ENCODE results near the gene SETD1A. TPM values are rescaled to one million over a fixed set of nuclear protein-coding genes. Genes with fewer than 3 reads are reported as not detected.
A peak's percentile ranks its signal among the peaks of the same experiment; 100 is the strongest.

The SETD1A gene
- total RNA-seq (10 to 100 TPM; 39.5 to 44.3 TPM), polyA plus RNA-seq (1 to 10 TPM in 1 of 3 donors, under 1 TPM in 2; 0.35 to 2.0 (median 0.77) TPM), total RNA-seq (39.4 to 53.7 (median 46.1) reads per million in 6 experiments)

DNA sequence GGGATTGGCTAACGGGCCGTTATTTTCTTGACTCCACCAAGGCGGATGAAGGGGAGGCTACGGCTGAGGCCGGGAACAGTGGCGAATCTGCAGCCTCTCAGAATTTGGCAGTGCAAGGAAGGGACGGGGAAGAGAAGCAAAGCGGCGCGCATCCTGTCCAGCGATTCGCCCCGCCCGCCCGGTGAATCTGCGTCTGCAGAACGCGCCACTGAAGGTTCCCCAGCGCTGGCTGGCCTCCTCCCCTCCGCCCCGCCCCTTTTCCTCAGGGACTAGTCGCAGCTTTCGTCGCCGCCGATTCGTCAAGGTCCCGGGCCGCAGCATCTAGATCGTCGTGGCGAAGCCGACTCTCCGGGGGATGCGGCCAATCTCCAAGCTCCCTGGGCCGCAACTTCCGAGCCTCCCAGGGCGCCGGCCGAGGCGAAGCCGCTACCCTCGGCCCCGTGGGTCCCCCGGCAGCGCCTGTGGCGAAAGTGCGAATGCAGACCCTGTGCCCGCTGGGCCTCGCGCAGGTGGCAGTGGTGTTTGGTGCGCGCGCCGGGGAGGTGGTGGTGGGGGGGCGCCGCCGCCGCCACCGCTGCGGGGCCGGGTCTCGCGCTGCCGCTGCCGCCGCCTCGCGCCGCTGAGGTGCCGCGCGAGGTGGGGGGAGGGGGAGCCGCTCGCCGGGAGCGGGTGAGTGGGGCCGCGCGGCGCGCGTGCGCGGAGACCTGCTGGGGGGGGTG lies at the start of gene SETD1A:
SETD1A (plus strand) TSS at position 299 of the 719 bp plus-strand sequence. CDS start 978 bp downstream, outside the sequence.
- Mint-ChIP-seq H3K27ac (peak within 1 kb of the TSS; percentile 97 to 99 (median 98)), H3K27me3 (peaks cover 0 to 2% (median 0%) of the 10 kb centered on the region in 5 donors), H3K9me3 (no peaks in the 10 kb centered on the region), H3K36me3 (peaks cover 0 to 35% (median 10%) of the 10 kb centered on the region in 3 donors), H3K4me3 (peak within 1 kb of the TSS; percentile 89 to 99 (median 95)), H3K4me1 (peaks cover 21 to 40% (median 36%) of the 10 kb centered on the region in 4 donors)
- POLR2A ChIA-PET: interaction anchor here (0.8 to 2.7 kb wide), 8 partner anchors 8 to 916 kb away, joined by 3 to 13 read pairs (median 5); partner anchors contain the start of genes FBXL19, KAT8, ORAI3 and ZNF267
- peak; percentile 85 to 89 for ATAC-seq
- DNase-seq: peak; percentile 91 to 99 (median 98)

DNA sequence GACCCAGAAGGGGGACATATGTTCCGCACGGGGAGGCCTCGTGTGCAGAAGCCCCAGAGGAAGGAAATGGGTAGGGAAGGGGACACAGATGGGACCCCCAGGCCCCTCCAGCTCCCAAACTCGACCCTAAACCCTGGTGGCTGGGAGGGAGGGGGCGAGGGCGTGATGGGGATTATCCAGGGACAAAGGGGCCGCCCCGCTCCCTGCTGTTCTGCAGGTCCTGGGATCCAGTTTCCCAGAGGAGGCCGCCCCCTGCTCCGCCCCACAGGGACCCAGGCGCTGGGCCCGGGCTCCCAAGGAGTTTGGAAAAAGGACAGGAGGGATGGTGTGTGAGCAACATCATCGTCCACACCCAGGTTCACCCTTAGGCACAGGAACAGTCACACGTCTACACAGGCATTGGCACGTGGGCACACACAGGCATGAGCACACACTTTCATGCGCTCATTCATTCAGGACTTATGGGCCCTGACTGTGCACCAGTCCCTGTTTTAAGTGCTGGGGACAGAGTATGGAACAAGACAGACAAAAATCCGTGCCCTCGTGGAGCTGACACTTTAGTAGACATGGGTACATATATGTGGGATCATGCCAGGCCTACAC lies 47.0 kb upstream of the SETD1A start:
- POLR2A ChIA-PET: no interaction called here
- ATAC-seq: no peak

GRCh38 chr16:30912794-30913412 lies 44.7 kb upstream of the SETD1A start:
- POLR2A ChIA-PET: interaction anchor here (0.7 to 1.7 kb wide), 4 partner anchors 9 to 73 kb away, joined by 3 to 7 read pairs (median 4); no protein-coding TSS in a partner anchor
- no peaks in the 10 kb centered on the region for H3K36me3 Mint-ChIP-seq

More for the DNA sequence above, 47.0 kb upstream of the SETD1A start:
- Mint-ChIP-seq H3K4me3 (no peak overlapping the region), H3K36me3 (no peaks in the 10 kb centered on the region), H3K9me3 (no peaks in the 10 kb centered on the region), H3K4me1 (peaks cover 7 to 12% (median 10%) of the 10 kb centered on the region in 4 donors), H3K27me3 (no peaks in the 10 kb centered on the region), H3K27ac (peak overlapping the region in 1 of 10 donors; percentile 24)
- no peak for DNase-seq

DNA sequence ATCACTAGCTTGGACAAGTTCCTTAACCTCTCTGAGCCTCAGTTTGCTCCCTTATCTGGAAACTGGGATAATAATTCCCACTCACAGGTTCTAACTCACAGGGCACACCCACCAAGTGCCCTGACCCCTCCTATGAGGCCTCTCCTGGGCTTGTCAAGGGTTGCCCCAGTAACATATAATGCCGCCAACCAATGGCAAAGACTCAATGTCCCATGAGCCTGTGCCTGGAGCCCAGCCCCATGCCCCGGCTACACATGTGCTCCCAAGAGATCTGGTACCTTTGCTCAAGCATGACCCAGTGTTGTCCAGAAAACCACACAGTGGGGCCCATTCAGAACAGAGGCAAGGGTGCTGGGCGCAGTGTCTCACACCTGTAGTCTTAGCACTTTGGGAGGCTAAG lies 42.7 kb upstream of the SETD1A start:
- Mint-ChIP-seq H3K36me3 (no peaks in the 10 kb centered on the region), H3K27me3 (no peaks in the 10 kb centered on the region), H3K4me1 (no peaks in the 10 kb centered on the region), H3K27ac (no peak overlapping the region), H3K4me3 (no peak overlapping the region), H3K9me3 (no peaks in the 10 kb centered on the region)
- no peak for ATAC-seq
- DNase-seq: no peak
- POLR2A ChIA-PET: interaction anchor here (0.6 kb wide), 1 partner anchor 53 kb away, joined by 3 read pairs; no protein-coding TSS in a partner anchor

More at GRCh38 chr16:30912794-30913412, 44.7 kb upstream of the SETD1A start:
- Mint-ChIP-seq H3K27ac (peak overlapping the region in 2 of 10 donors; percentile 28 to 46), H3K9me3 (no peaks in the 10 kb centered on the region), H3K4me3 (no peak overlapping the region), H3K4me1 (peaks cover 2 to 3% (median 2%) of the 10 kb centered on the region in 4 donors), H3K27me3 (no peaks in the 10 kb centered on the region)
- no peak for ATAC-seq
- DNase-seq: no peak

DNA sequence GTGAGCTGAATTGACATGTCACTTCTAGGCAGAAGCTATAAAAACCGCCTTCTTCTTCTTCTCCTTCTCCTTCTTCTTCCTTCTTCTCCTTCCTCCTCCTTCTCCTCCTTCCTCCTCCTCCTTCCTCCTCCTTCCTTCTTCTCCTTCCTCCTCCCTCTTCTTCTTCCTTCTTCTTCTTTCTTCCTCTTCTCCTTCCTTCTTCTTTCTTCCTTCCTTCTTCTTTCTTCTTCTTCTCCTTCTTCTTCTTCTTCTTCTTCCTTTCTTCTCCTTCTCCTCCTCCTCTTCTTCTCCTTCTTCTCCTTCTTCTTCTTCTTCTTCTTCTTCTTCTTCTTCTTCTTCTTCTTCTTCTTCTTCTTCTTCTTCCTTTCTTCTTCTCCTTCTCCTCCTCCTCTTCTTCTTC lies 38.9 kb upstream of the SETD1A start:
- H3K4me3 Mint-ChIP-seq: no peak overlapping the region
- H3K9me3 Mint-ChIP-seq: no peaks in the 10 kb centered on the region
- no peaks in the 10 kb centered on the region for H3K27me3 Mint-ChIP-seq
- ATAC-seq (no peak), DNase-seq (no peak)
- no peak overlapping the region for H3K27ac Mint-ChIP-seq
- POLR2A ChIA-PET: interaction anchor here (1.3 kb wide), 1 partner anchor 44 kb away, joined by 4 read pairs; no protein-coding TSS in a partner anchor
- H3K36me3 Mint-ChIP-seq: no peaks in the 10 kb centered on the region
- peaks cover 6 to 12% (median 8%) of the 10 kb centered on the region in 4 donors for H3K4me1 Mint-ChIP-seq

DNA sequence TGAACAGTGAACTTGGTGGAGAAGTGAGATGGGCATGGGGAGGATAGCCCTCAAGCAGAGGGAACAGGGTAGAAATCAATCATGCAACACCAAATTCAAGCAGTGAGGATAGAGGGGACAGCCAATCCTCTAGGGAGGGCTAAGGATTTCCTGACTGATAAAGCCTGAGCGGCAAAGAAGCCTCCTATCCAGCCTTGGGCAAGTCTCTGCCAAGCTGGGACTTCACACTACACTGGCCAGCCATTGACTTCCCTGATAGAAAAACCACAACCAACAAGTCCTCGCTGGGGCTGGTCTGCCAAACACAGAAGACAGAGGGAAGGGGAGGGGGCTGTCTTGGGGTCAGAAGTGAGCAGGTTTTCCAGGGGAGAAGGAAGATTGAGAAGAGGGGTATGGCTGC lies 36.7 kb upstream of the SETD1A start:
- peak overlapping the region in 5 of 10 donors; percentile 41 to 100 (median 55) for H3K27ac Mint-ChIP-seq
- DNase-seq: no peak
- no peaks in the 10 kb centered on the region for H3K27me3 Mint-ChIP-seq
- H3K9me3 Mint-ChIP-seq: no peaks in the 10 kb centered on the region
- peak overlapping the region in 7 of 10 donors; percentile 60 to 100 (median 99) for H3K4me3 Mint-ChIP-seq
- POLR2A ChIA-PET: interaction anchor here (0.6 to 2.8 kb wide), 6 partner anchors 16 to 76 kb away, joined by 3 to 11 read pairs (median 5); no protein-coding TSS in a partner anchor
- no peak for ATAC-seq
- H3K4me1 Mint-ChIP-seq: peaks cover 12 to 23% (median 17%) of the 10 kb centered on the region in 4 donors
- H3K36me3 Mint-ChIP-seq: no peaks in the 10 kb centered on the region

GRCh38 chr16:30921459-30921747 lies 36.2 kb upstream of the SETD1A start:
- DNase-seq (no peak), ATAC-seq (no peak)
- Mint-ChIP-seq H3K36me3 (no peaks in the 10 kb centered on the region), H3K4me1 (peaks cover 17 to 28% (median 21%) of the 10 kb centered on the region in 4 donors), H3K27me3 (no peaks in the 10 kb centered on the region), H3K27ac (peak overlapping the region; percentile 97 to 100 (median 99)), H3K9me3 (no peaks in the 10 kb centered on the region), H3K4me3 (peak overlapping the region; percentile 96 to 100 (median 99))
- POLR2A ChIA-PET: interaction anchor here (1.0 to 2.8 kb wide), 3 partner anchors 17 to 46 kb away, joined by 6 to 11 read pairs (median 8); no protein-coding TSS in a partner anchor

DNA sequence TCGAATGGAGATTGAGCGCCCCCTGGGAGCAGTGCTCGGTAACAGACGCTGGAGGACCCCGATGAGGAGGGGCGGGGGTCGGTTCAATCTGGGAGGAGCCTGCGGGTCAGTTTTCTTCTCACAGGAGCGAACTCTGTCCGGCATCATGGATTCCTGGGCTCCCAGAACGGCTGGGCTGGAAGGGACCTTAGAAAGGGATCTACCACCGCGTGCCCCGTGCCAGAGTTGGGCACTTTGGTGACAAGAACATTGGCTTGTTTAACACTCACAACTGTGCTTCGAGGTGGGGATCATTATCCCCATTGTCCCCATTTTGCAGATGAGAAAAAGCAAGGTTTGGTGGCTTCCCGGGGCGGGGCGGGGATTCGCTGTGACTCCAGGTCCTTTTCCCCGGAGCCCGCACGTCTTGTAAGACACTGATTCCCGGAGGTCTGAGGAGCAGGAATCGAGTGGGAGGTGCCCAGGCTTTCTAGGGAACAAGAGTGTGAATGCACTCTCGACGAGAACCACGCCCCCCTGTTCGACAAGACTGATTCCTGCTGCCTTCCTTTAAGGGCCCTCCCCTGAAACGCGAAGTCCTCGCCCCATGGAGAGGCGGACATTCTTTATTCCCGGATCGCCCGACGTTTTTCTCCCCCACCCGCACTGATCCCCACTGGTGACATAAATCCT lies 35.7 kb upstream of the SETD1A start:
- H3K27me3 Mint-ChIP-seq: no peaks in the 10 kb centered on the region
- DNase-seq: peak; percentile 81 to 94 (median 88)
- peak overlapping the region; percentile 96 to 100 (median 99) for H3K4me3 Mint-ChIP-seq
- POLR2A ChIA-PET: interaction anchor here (0.5 to 2.8 kb wide), 7 partner anchors 26 to 742 kb away, joined by 3 to 11 read pairs (median 4); partner anchors contain the start of genes PHKG2 and RUSF1
- no peaks in the 10 kb centered on the region for H3K9me3 Mint-ChIP-seq
- peaks cover 21 to 33% (median 25%) of the 10 kb centered on the region in 4 donors for H3K4me1 Mint-ChIP-seq
- H3K36me3 Mint-ChIP-seq: no peaks in the 10 kb centered on the region
- peak overlapping the region; percentile 97 to 100 (median 99) for H3K27ac Mint-ChIP-seq
- peak; percentile 2 to 6 for ATAC-seq

DNA sequence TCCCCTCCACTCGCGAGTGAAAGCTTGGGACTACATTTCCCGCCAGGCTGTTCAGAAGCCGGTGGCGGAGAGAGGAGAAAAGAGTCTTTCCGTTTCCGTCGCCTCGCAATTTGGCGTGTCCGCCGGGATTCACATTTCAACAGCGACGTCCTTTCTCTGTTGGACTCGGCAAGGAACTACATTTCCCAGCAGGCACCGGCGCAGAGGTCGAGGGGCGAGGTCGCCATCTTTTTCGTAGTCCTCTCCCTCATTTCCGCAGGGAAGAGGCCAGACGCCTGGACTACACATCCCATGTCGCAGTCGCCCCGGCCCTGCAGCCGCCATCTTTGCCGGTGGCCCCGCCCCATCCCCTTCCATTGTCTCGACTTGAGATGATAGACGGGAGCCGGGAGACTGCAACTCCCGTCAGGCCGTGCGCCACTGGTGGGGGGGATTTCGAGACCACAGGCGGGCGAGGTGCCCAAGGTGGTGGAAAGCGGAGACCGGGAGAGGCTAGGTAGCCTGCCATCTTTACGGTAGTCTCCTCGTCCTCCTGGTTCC lies 35.1 kb upstream of the SETD1A start:
- peak overlapping the region; percentile 97 to 100 (median 99) for H3K27ac Mint-ChIP-seq
- no peaks in the 10 kb centered on the region for H3K9me3 Mint-ChIP-seq
- no peaks in the 10 kb centered on the region for H3K36me3 Mint-ChIP-seq
- peaks cover 21 to 33% (median 27%) of the 10 kb centered on the region in 4 donors for H3K4me1 Mint-ChIP-seq
- H3K27me3 Mint-ChIP-seq: no peaks in the 10 kb centered on the region
- POLR2A ChIA-PET: interaction anchor here (0.5 to 2.8 kb wide), 8 partner anchors 35 to 743 kb away, joined by 3 to 11 read pairs (median 4); partner anchors contain the start of genes PHKG2, RUSF1 and SETD1A
- peak; percentile 79 to 81 for ATAC-seq
- DNase-seq: peak; percentile 95 to 100 (median 100)
- H3K4me3 Mint-ChIP-seq: peak overlapping the region; percentile 96 to 100 (median 99)

GRCh38 chr16:30922960-30923535 lies 34.5 kb upstream of the SETD1A start:
- DNase-seq (peak in 9 of 10 donors; percentile 88 to 97 (median 94)), ATAC-seq (peak; percentile 69 to 70)
- H3K9me3 Mint-ChIP-seq: no peaks in the 10 kb centered on the region
- peaks cover 21 to 34% (median 28%) of the 10 kb centered on the region in 4 donors for H3K4me1 Mint-ChIP-seq
- POLR2A ChIA-PET: interaction anchor here (0.8 to 2.3 kb wide), 5 partner anchors 21 to 263 kb away, joined by 3 to 9 read pairs (median 4); partner anchors contain the start of genes KAT8 and SETD1A
- H3K27me3 Mint-ChIP-seq: no peaks in the 10 kb centered on the region
- H3K27ac Mint-ChIP-seq: peak overlapping the region; percentile 97 to 100 (median 99)
- no peaks in the 10 kb centered on the region for H3K36me3 Mint-ChIP-seq
- peak overlapping the region; percentile 96 to 100 (median 99) for H3K4me3 Mint-ChIP-seq

GRCh38 chr16:30923554-30924075 lies 33.9 kb upstream of the SETD1A start, which contains the start of gene FBXL19:
Gene FBXL19, plus strand, starts transcription at chr16:30923572. Its CDS starts 2,183 bp downstream, at chr16:30925755.
- H3K4me3 Mint-ChIP-seq: peak within 1 kb of the TSS; percentile 96 to 100 (median 99)
- no peak for DNase-seq
- POLR2A ChIA-PET: interaction anchor here (0.8 to 2.3 kb wide), 6 partner anchors 21 to 545 kb away, joined by 3 to 9 read pairs (median 4); partner anchors contain the start of genes KAT8 and SETD1A

More at GRCh38 chr16:30923554-30924075, 33.9 kb upstream of the SETD1A start, which contains the start of gene FBXL19:
- ATAC-seq: no peak
- Mint-ChIP-seq H3K9me3 (no peaks in the 10 kb centered on the region), H3K27ac (peak within 1 kb of the TSS; percentile 97 to 100 (median 99)), H3K36me3 (no peaks in the 10 kb centered on the region), H3K4me1 (peaks cover 21 to 36% (median 28%) of the 10 kb centered on the region in 4 donors), H3K27me3 (no peaks in the 10 kb centered on the region)

Data from naive thymus-derived CD8-positive, alpha-beta T cell (primary cell).